GM15510 (cell line): Measurements from ENCODE around the gene TXLNA.

Experiments used
- POLR2A ChIP-seq: IDR thresholded peaks from 3 replicates; pipeline ENCODE4 v1.6.1; 2011; ENCODE audit warnings: borderline replicate concordance; ENCODE audit not compliant: insufficient read length; ENCODE audit errors: extremely low read depth

Gene TXLNA

DNA sequence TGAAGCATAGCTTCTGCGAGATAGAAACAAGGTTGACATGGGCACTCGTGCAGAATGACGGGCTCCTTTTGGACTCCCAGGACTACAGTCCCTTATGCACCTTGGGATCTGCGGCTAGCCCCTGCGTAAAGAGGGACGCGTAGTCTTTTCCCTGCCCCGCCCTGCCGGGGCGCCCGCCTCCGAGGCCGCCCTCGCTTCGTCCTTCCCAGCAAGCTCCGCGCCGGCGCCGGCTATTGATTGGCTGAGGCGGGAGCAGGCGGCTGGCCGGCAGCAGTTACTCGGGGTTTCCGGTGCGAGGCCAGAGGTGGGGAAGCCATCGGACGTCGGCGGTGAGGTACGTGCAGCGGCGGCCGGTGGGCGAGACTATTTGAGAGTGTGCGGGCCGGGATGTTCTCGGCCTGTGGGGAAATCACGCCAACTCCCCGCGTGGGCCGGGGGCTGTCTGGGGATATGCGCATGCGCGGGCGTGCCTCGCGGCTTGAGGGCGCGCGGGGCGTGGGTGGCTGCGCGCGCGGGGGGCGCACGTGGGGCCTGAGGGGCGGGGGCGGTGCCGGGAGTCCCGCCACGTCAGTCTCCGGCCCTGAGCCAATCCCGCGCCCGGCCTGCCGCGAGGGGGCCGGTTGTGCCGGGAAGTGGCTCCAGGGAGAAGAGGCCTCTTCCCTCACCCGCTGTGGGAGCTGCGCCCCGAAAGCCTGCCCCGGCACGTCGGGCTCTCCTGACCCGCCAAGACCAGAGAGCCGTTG, at the start of gene TXLNA:
Gene TXLNA (plus strand): TSS at position 233 of the 743 bp plus-strand sequence. CDS start 671 bp downstream, outside the sequence.
- TF ChIP-seq POLR2A: peak; percentile 93

DNA sequence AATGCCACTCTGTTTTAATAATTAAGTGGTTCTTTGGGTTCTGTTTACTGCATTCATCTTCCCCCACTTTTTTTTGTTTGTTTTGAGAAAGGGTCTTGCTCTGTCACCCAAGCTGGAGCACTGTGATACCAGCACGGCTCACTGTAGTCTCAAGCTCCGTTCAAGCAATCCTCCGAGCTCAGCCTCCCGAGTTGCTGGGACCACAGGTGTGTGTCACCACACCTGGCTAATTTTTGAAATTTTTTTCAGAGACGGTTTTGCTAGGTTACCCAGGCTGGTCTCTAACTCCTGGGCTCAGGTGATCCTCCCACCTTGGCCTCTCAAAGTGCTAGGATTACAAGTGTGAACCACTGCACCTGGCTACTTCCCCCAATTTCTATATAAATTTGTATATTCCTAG, 42.4 kb upstream of the TXLNA start:
- no peak for TF ChIP-seq POLR2A

DNA sequence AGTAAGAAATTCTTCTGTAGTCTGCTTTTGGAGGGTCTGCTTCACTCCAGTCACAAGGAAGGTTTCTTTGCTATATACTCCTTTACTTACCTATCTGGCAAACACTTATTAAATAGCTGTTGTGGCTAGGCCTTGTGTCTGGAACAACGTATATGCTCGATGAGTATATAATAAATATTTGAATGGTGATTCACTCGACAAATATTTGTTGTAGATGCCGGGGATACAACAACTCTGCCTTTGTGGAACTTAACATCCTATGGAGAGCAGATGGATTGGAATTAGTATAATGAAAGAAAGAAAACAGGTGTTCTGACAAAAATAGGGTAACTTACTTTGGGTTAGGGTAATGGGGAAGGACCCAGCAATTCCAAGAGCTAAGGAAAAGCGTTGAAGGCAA, 40.5 kb upstream of the TXLNA start:
- no peak for TF ChIP-seq POLR2A

DNA sequence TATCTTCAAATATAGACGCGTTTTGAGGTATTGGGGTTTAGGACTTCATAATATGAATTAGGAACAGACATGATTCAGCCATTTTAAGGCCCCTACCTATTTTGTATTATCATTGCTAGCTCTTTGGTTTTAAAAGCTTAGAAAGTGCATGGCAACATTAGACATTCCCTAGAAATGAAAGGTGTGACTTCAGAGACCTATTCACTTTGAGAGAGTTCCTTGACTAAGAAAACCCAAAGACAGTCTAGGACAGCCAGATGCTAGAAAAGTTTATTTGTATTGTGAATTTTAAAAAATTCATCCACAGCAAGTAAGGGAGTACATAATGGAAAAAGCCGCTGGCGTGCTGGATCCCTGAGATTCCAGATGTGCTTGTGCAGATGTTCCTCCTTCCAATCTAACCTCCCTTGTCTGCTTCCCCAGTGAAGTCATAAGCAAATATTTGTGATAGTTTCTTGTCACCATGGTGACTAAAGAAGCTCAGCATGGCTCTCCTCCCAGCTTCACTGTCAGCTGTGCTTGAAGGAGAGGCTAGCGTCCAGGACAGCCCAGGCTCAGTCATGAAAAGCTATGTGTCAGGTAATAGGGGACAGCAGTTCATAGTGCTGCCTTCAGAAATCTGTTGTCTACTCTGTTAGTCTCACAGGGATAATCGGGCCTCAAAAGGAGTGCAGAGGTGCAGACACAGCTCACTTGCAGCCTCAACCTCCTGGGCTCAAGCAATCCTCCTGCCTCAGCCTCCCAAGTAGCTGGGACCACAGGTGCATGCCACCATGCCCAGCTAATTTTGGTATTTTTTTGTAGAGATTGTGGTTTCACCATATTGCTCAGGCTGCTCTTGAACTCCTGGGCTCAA, 36.8 kb upstream of the TXLNA start:
- TF ChIP-seq POLR2A: no peak

DNA sequence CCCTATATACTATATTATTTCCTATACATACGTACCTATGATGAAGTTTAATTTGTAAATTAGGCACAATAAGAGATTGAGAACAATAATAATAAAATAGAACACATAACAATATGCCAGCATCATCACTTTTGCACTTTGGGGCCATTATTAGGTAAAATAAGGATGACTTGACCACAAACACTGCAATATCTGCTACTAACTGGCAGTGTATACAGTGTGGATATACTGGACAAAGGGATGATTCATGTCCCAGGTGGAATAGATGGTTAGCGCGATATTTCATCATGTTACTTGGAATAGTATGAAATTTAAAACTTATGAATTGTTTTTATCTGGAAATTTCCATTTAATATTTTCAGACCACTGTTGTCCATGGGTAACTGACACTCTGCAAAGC, 35.4 kb upstream of the TXLNA start:
- no peak for TF ChIP-seq POLR2A

DNA sequence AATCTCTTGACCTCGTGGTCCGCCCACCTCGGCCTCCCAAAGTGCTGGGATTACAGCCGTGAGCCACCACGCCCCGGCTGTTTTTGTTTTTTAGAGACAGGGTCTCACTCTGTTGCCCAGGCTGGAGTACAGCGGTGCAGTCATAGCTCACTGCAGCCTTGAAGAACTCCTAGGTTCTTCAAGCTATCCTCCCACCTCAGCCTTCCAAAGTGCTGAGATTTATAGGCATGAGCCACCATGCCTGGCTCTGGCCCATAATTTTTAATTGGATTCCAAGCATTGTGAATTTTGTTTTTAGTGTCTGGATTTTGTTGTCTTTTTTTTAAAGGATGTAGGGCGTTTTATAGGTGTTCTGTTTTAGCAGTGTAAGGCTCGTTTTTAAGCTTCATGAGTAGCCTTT, 28.6 kb upstream of the TXLNA start:
- no peak for TF ChIP-seq POLR2A

DNA sequence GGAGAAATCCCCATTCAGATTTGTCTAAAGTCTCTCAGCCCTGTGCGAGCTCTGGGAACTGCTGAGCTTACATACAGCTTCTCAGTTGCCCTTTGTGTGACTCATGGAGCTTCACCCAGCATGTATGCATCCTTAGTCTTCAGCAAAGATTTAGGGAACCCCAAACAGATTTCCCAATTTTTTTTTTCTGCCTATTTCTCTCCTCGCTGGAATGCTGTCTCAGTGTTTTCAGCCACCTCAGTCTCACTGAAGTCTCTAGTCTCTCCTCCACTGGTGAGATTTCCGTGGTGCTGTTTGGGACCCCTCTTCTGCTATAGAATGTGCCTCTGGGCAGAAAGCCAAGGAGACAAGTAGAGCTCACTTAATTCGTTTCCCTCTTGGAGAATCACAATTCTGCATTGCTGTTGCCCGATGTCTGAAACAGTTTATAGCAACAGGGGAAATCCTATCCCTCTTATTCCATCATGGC, 28.1 kb upstream of the TXLNA start:
- TF ChIP-seq POLR2A: no peak

DNA sequence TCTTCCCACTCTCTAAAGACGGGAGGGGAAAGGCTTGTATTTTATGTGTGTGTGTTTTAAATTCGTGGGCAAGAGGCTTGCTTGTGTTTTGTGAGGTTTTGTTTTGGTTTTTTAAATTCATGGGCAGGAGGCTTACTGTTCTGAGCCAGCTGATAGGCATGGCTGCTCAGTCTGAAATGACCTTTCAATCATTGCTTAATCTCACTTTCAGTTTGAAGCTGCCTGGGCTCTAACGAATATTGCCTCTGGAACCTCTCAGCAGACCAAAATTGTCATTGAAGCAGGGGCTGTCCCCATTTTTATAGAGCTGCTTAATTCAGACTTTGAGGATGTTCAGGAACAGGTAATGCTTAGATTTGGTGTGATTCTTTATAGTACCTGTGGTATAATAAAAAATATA, 20.3 kb upstream of the TXLNA start:
- no peak for TF ChIP-seq POLR2A

DNA sequence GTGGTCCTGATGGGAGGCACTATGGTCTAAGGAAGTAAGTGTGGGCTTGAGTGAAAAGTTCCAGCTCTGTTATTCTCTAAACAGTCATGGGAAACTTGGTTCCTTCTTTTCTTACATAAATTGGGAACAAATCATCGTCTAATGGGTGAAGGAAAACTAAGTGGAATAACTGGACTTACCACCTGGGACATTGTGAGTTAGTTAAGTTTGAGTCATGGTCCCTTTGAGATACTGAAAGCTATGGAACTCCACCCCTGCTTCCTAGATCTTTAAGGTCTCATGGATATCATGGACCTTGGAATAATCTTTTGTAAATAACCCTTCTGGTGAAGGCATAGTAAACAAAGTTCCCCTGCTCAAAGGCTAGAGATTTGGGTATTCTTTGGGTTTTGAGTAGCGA, 16.1 kb upstream of the TXLNA start:
- TF ChIP-seq POLR2A: no peak

DNA sequence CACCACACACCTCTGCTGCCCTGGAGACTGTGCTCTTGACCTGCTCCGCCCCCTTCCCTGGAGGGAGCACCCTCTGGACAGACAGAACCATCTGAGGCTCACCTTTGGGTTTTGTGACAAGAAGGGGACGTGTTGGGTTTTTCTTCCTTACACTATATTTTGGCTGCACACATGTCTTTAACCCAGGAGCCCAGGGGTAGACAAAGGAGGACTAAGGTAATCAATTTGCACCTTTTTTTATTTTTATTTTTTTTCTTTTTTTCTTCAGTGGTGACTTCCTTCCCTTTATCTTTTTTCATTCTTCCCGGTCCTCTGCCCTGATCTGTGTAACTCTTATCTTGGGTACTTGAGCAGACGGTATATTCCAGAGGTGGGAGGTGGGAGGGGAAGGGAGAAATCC, 8.5 kb upstream of the TXLNA start:
- TF ChIP-seq POLR2A: no peak

DNA sequence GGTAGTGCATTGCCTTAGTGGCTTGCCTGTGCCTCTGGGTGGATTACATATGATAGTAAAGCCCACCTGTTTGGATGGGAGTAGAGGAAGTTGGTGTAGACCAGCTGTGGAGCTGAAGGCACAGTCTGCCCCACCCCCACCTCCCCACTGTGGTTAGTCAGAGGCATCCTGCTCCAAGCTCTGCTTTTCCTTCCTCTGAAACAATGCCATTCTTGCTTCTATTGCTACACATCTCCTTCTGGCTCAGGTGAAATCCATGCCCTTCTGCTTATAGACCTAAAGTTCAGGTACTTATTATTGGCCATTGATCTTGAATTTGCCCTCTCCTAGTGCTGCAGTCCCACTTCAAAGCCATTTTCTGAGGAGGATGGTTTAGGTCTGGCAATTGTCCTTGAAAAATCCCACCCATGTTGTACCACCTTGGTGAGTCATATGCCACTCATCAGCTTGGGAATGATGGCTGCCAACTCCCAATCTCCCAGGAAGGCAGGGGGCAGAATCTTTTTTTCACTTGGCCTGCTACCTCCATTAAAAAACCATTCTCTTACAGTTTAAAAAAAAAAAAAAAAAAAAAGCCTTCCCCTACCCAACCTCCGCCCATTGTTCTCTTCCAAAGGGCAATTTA, 6.7 kb upstream of the TXLNA start:
- TF ChIP-seq POLR2A: no peak

DNA sequence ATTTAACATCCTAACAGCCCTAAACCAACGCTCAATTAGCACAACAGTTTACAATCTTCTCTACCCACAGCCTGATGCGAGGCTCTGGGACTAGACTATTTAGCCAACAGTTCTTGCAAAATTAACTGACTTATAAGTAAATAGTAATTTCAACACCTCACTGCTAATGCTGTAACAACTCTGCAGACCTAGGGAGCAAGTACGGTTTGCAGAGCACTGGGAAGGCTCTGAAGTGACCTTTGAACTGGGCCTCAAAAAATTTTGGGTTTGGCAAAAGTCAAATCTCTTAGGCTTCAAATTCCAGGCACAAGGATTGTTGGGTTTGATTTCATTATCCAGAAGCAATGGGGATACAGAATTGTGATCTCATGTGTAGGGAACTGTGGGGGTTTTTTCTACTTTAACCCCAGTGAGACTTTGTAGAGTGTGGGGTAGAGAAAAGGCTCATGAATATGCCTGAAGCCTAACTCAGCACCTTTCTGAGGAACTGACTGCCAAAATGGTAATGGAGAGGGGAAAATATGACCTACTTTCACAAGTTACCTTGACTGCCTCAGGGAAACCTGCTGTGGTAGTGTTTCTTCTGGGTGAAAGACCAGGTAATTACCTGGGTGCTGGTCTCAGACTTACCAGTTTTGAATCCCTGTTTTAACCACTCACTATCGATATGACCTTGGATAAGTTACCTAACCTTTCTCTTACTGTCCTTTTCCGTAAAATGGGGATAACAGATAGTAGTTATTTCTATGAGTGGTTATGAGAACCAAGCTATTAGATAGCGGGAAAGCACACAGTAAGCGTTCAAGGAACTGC, 889 bp upstream of the TXLNA start:
- no peak for TF ChIP-seq POLR2A

DNA sequence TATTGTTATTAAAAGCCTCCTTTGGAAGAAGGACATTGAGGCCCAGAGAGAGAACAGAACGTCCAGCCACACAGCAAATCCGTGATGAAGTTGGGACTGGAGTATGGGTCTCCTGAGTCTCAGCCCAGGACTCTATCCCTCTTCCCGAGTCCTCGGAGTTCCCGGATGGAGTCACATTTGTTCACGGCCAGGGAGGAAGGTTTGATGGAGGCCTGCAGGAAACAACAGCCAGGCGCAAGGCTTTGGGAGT, 357 bp upstream of the TXLNA start:
- no peak for TF ChIP-seq POLR2A

DNA sequence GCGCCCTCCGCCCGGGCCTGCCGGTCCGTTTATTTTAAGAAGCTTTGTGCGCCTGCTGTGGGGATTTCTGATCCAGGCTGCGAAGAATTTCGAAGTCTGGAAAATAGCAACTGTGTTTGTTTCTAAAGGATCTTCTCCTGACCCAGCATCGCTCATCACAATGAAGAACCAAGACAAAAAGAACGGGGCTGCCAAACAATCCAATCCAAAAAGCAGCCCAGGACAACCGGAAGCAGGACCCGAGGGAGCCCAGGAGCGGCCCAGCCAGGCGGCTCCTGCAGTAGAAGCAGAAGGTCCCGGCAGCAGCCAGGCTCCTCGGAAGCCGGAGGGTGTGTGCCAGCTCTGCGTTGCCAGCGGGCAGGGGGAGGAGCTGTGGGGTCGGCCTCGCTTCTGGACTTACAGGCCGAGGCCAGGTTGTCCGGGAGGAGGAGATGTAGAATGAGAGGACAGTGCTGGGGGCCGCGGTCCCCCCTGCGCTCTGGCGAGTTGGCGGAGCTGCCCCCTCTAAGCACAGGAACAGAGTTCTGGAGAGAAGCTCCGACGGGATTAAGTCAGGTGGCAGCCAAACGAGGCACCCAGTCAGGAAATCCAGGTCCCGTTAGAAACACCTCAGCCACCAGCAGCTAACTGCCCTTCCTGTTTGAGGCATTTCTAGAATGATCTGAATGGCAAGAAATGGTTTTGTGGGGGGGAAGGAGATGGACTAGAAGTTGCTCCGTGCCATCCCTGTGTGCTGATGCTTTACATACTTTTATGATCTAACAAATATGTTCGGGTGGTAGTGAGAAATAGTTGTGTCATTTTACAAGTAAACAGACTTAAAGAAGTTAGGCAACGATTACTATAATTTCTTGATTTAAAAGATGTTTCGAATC, 948 bp downstream of the TXLNA start:
- TF ChIP-seq POLR2A: no peak

DNA sequence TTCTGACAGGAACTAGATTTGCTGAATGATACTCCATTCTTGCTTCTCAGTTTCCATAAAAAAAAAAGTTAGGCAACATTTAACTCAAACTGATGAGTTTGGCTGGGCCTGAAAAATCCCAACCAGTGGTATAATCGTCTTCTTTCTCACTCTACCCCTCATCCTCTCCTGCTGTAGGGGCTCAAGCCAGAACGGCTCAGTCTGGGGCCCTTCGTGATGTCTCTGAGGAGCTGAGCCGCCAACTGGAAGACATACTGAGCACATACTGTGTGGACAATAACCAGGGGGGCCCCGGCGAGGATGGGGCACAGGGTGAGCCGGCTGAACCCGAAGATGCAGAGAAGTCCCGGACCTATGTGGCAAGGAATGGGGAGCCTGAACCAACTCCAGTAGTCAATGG, 1.6 kb downstream of the TXLNA start:
- no peak for TF ChIP-seq POLR2A

DNA sequence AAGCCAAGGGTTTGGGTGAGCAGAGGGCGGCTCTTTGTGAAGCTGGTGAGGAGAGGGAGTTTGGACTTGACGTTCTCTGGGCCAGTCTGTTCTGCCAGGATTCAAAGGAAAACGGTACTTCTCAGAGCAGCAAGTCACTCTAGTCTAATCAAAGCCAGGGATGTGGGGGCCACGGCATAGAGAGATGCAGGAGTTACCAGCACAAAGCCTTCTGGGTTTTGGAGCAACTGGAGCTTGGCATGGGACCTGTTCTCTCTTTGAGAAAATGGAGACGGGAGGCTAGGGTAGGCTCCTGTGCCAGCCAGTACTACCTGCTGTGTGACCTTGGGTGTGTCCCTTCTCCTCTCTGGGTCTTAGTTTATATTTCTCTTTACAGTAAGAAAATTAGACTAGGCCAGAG, 2.1 kb downstream of the TXLNA start:
- TF ChIP-seq POLR2A: no peak
